Body of pancreas (tissue), 4 donors: ENCODE measurements around the gene TMEM179B. TPM values are rescaled to one million over a fixed set of nuclear protein-coding genes. Genes with fewer than 3 reads are reported as not detected.
"Not testable (repeated sequence)": the region's sequence is repeated elsewhere in the genome, so short reads cannot be mapped to it uniquely, and the experiment has no call there.

Experiments used
- ATAC-seq: fragments of 150-250 bp; one replicate; pipeline ENCODE4 v1.9.1; 2016
- DNase-seq, 4 donors: peaks; one replicate each; pipeline ENCODE4 v3.0.0-alpha.2; 2019
- H3K27ac ChIP-seq, 4 donors: fragments of 200-600 bp; sonication (generic); 1 replicate in 3 of 4; 2 replicates in 1 of 4; pipeline versions ENCODE4 v1.5.1 to v1.6.1; 2016 to 2019; ENCODE audit warnings: mild to moderate bottlenecking in 1 of 4, mixed read lengths in 1 of 4, moderate library complexity in 1 of 4
- H3K27me3 ChIP-seq, 2 donors: fragments of 200-600 bp; sonication (generic); one replicate each; pipeline ENCODE4 v1.6.0; 2016; ENCODE audit warnings: mild to moderate bottlenecking in 1 of 2
- H3K36me3 ChIP-seq, 2 donors: fragments of 200-600 bp; sonication (generic); replicated peaks in 1 of 2; 2 replicates each; pipeline ENCODE4 v1.5.1; 2016; ENCODE audit warnings: low read depth in 2 of 2; ENCODE audit not compliant: insufficient read depth in 1 of 2
- H3K4me1 ChIP-seq: fragments of 200-600 bp; sonication (generic); one replicate; pipeline ENCODE4 v1.6.0; 2016
- H3K4me3 ChIP-seq, 2 donors: fragments of 200-600 bp; sonication (generic); 1 replicate in 1 of 2; 2 replicates in 1 of 2; pipeline ENCODE4 v1.5.1; 2016 to 2019
- H3K9me3 ChIP-seq, 3 donors: fragments of 200-600 bp; sonication (generic); 1 replicate in 2 of 3; 2 replicates in 1 of 3; pipeline ENCODE4 v1.5.1; 2016
- POLR2A ChIP-seq, 3 donors: fragments of 450-650 bp; IDR thresholded peaks; one replicate each; pipeline ENCODE4 v1.6.1; 2016; ENCODE audit warnings: antibody characterized with exemption in 3 of 3, mild to moderate bottlenecking in 2 of 3
- WGBS, 2 donors: methylation state at CpG; one replicate each; pipeline ENCODE4 v1.1.5; 2017; 5-methylcytosine and 5-hydroxymethylcytosine counted together
- intact Hi-C: fragments of 100-400 bp; cut with DNase I; formaldehyde crosslinking; loops from one replicate; pipeline ENCODE4 v1.15.1; 2023
- total RNA-seq, 2 donors: library from RNA; depleted of rRNA; stranded (reverse); fragments of >200 nt; gene quantifications; one replicate each; pipeline ENCODE4 v1.1.0, GENCODE V29; 2016
- TF ChIP-seq, protein P1 (sequence below), 7 experiments: fragments of 450-650 bp in 4 of 7; fragments of 200-600 bp in 3 of 7; sonication (generic) in 3 of 7; IDR thresholded peaks; one replicate each; pipeline ENCODE4 v1.5.1; 2016 to 2019; ENCODE audit warnings: antibody characterized with exemption in 7 of 7

The TMEM179B gene
- 10 to 100 TPM; 40.9 to 41.8 TPM for total RNA-seq

GRCh38 chr11:62787005-62787759, at the start of gene TMEM179B:
TMEM179B (plus strand) TSS chr11:62787402; CDS start chr11:62787432, 30 bp downstream.
- TF ChIP-seq POLR2A (IDR thresholded peaks at IDR 0.05), result peak; percentile 93 to 98 (median 96)
- TF ChIP-seq, protein P1, sequence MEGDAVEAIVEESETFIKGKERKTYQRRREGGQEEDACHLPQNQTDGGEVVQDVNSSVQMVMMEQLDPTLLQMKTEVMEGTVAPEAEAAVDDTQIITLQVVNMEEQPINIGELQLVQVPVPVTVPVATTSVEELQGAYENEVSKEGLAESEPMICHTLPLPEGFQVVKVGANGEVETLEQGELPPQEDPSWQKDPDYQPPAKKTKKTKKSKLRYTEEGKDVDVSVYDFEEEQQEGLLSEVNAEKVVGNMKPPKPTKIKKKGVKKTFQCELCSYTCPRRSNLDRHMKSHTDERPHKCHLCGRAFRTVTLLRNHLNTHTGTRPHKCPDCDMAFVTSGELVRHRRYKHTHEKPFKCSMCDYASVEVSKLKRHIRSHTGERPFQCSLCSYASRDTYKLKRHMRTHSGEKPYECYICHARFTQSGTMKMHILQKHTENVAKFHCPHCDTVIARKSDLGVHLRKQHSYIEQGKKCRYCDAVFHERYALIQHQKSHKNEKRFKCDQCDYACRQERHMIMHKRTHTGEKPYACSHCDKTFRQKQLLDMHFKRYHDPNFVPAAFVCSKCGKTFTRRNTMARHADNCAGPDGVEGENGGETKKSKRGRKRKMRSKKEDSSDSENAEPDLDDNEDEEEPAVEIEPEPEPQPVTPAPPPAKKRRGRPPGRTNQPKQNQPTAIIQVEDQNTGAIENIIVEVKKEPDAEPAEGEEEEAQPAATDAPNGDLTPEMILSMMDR (IDR thresholded peaks at IDR 0.05), result peak; percentile 5 to 71 (median 59)
- peaks cover 46% of the 10 kb centered on the region for H3K4me1 ChIP-seq
- intact Hi-C loops, result no loop called here
- no peaks in the 10 kb centered on the region for H3K9me3 ChIP-seq
- H3K4me3 ChIP-seq, result peak within 1 kb of the TSS; percentile 79 to 86
- H3K27ac ChIP-seq, result peak within 1 kb of the TSS; percentile 85 to 98 (median 98)
- DNase-seq (peak; percentile 98 to 99 (median 99)), ATAC-seq (peak; percentile 91)
- H3K27me3 ChIP-seq, result no peaks in the 10 kb centered on the region
- no peaks in the 10 kb centered on the region for H3K36me3 ChIP-seq
- 0% methylated on average over 16 to 88 of the region's 88 CpGs for WGBS, 2 donors

- DNase-seq, result no peak
- no peaks in the 10 kb centered on the region for H3K27me3 ChIP-seq
- no peaks in the 10 kb centered on the region for H3K36me3 ChIP-seq
- no peak for ATAC-seq
- no peak for TF ChIP-seq POLR2A (IDR thresholded peaks at IDR 0.05)
- H3K4me3 ChIP-seq, result no peak overlapping the region
- 49 to 63% methylated on average over 9 of the region's 9 CpGs for WGBS, 2 donors
- H3K9me3 ChIP-seq, result no peaks in the 10 kb centered on the region
- H3K27ac ChIP-seq, result peak overlapping the region in 1 of 4 donors; percentile 12
- peaks cover 32% of the 10 kb centered on the region for H3K4me1 ChIP-seq
- intact Hi-C loops, result no loop called here
These were observed 39.6 kb upstream of the TMEM179B start for GRCh38 chr11:62747475-62748160.

DNA sequence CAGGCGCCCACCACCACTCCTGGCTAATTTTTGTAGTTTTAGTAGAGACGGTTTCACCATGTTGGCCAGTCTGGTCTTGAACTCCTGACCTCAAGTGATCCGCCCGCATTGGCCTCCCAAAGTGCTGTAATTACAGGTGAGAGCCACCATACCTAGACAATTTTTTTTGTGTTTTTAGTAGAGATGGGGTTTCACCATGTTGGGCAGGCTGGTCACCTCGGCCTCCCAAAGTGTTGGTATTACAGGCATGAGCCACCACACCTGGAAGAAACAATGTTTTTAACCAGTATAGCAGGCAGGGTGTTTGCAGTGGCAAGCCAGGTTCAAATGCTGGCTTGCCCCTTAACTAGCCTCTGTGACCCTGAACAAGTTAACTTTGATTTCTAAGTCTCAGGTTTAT, 37.3 kb upstream of the TMEM179B start:
- ATAC-seq, H3K9me3 ChIP-seq, DNase-seq, H3K27me3 ChIP-seq, intact Hi-C loops, H3K4me3 ChIP-seq, H3K36me3 ChIP-seq: not testable (repeated sequence)
- Histone ChIP-seq H3K4me1 (peaks cover 47% of the 10 kb centered on the region), H3K27ac (peak overlapping the region in 2 of 4 donors; percentile 23 to 39)
- 97 to 100% methylated on average over 5 of the region's 5 CpGs for WGBS, 2 donors

- Histone ChIP-seq H3K4me3 (no peak overlapping the region), H3K36me3 (no peaks in the 10 kb centered on the region), H3K27ac (peak overlapping the region in 1 of 4 donors; percentile 82), H3K27me3 (no peaks in the 10 kb centered on the region), H3K4me1 (peaks cover 47% of the 10 kb centered on the region), H3K9me3 (no peaks in the 10 kb centered on the region)
- TF ChIP-seq, protein P1 (IDR thresholded peaks at IDR 0.05), result no peak
- no peak for TF ChIP-seq POLR2A (IDR thresholded peaks at IDR 0.05)
- ATAC-seq (no peak), DNase-seq (no peak)
- 92 to 93% methylated on average over 5 to 14 of the region's 14 CpGs for WGBS, 2 donors
- intact Hi-C loops, result no loop called here
These were observed 34.9 kb upstream of the TMEM179B start for GRCh38 chr11:62752177-62752785.

GRCh38 chr11:62752994-62753735, 34.0 kb upstream of the TMEM179B start:
- Histone ChIP-seq H3K4me3 (peak overlapping the region; percentile 11 to 57), H3K9me3 (no peaks in the 10 kb centered on the region), H3K4me1 (peaks cover 44% of the 10 kb centered on the region), H3K36me3 (no peaks in the 10 kb centered on the region), H3K27ac (peak overlapping the region; percentile 82 to 98 (median 92)), H3K27me3 (no peaks in the 10 kb centered on the region)
- intact Hi-C loops, result no loop called here
- TF ChIP-seq, protein P1 (IDR thresholded peaks at IDR 0.05), result no peak
- TF ChIP-seq POLR2A (IDR thresholded peaks at IDR 0.05), result no peak
- DNase-seq (peak in 1 of 4 donors; percentile 19), ATAC-seq (peak; percentile 3)
- WGBS, 2 donors, result 40 to 71% methylated on average over 8 to 15 of the region's 15 CpGs
